Adrenal gland (tissue), 12 donors: ENCODE data around the gene SYNE2. TPM values are rescaled to one million over a fixed set of nuclear protein-coding genes. Genes with fewer than 3 reads are reported as not detected.

Source experiments
- DNase-seq, 7 donors: peaks; one replicate each; pipeline ENCODE4 v3.0.0-alpha.2; 2019 to 2020
- H3K27ac ChIP-seq, 5 donors: fragments of 200-600 bp; sonication (generic) in 4 of 5; 1 replicate in 3 of 5; 2 replicates in 2 of 5; pipeline versions ENCODE4 v1.5.1 to v1.8.0; 2016 to 2020; ENCODE audit warnings: mild to moderate bottlenecking in 1 of 5
- H3K27me3 ChIP-seq: fragments of 200-600 bp; 2 replicates; pipeline ENCODE4 v1.8.0; 2021
- H3K36me3 ChIP-seq, 2 donors: fragments of 200-600 bp; replicated peaks in 1 of 2; 1 replicate in 1 of 2; 2 replicates in 1 of 2; pipeline versions ENCODE4 v1.5.1 to v1.8.0; 2018 to 2022
- H3K4me1 ChIP-seq, 2 donors: fragments of 200-600 bp; replicated peaks in 1 of 2; 1 replicate in 1 of 2; 2 replicates in 1 of 2; pipeline versions ENCODE4 v1.5.1 to v1.8.0; 2018 to 2021
- H3K4me3 ChIP-seq, 4 donors: fragments of 200-600 bp; sonication (generic) in 3 of 4; one replicate each; pipeline ENCODE4 v1.5.1; 2016 to 2018
- H3K9me3 ChIP-seq, 3 donors: fragments of 200-600 bp; sonication (generic) in 1 of 3; replicated peaks in 1 of 3; 1 replicate in 2 of 3; 2 replicates in 1 of 3; pipeline versions ENCODE4 v1.5.1 to v1.8.0; 2016 to 2021
- POLR2A ChIP-seq, 2 donors: fragments of 450-650 bp; IDR thresholded peaks; one replicate each; pipeline ENCODE4 v1.6.1; 2017; ENCODE audit warnings: antibody characterized with exemption in 2 of 2, mild to moderate bottlenecking in 2 of 2, moderate library complexity in 1 of 2
- WGBS, 4 donors: extraction: QIAGEN DNeasy Blood & Tissue Kit in 2 of 4; methylation state at CpG; one replicate each; pipeline versions ENCODE4 v1.1.5 to v1.1.7; 2013 to 2017; 5-methylcytosine and 5-hydroxymethylcytosine counted together
- intact Hi-C, 2 donors: fragments of 100-400 bp; cut with DNase I; formaldehyde crosslinking; loops; one replicate each; pipeline versions ENCODE4 v1.14.1 to v1.15.0; 2022 to 2023
- polyA plus RNA-seq, 3 donors: library from polyadenylated mRNA; stranded (reverse); fragments of 200-250 nt in 2 of 3; fragments of 350-450 nt in 1 of 3; fragmentation: Illumina TruSeq in 1 of 3; extraction: RNeasy Lipid Tissue Mini Kit (QIAGEN cat#74804) in 1 of 3; gene quantifications; one replicate each; pipeline ENCODE4 v1.2.3, GENCODE V29; 2013 to 2014
- total RNA-seq, 9 donors: library from RNA; depleted of rRNA in 4 of 9; stranded (reverse); fragments of >200 nt in 4 of 9; fragments of 120-200 nt in 1 of 9; fragmentation: NEBNext Ultra II Directional in 1 of 9; extraction: Animal tissue kit (Norgen Biotek cat#: 25700) in 1 of 9; gene quantifications; one replicate each; pipeline versions ENCODE4 v1.1.0 to v1.2.4, GENCODE V29; 2013 to 2023
- TF ChIP-seq, protein P1 (sequence below), 6 experiments: fragments of 450-650 bp in 4 of 6; fragments of 200-600 bp in 2 of 6; sonication (generic) in 1 of 6; IDR thresholded peaks; 1 replicate in 5 of 6; 2 replicates in 1 of 6; pipeline versions ENCODE4 v1.5.1 to v1.8.0; 2016 to 2021; ENCODE audit warnings: antibody characterized with exemption in 6 of 6, mild to moderate bottlenecking in 2 of 6, moderate library complexity in 1 of 6
- donor health status: healthy with polysubstance abuse.
- donor health status: Bipolar disorder and iron deficiency.
- donor health status: DM: yes; HTN: yes; CAD: no.
- donor health status: DM: no; HTN: no; CAD: no.
- donor health status: DM: no; HTN: no; CAD: no.
- donor health status: DM: yes; HTN: yes; CAD: no.

SYNE2 gene
- total and polyA plus RNA-seq, 12 donors: 21.4 to 140 (median 56.1) TPM

DNA sequence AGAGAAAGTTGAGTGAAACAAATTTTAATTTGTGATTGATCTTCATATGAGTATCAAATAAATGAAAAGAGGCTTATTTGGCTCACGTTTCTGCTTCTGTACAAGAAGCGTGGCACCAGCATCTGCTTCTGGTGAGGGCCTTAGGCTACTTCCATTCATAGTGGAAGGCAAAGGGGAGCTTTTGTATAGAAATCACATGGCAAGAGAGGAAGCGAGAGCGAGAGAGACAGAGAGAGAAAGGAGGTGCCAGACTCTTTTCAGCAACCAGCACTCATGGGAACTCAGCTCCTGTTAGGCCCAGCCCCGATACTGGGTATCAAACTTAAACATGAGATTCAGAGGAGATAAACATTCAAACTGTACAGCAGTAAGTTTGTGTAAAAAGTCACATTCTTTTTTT is 121.4 kb downstream of the SYNE2 start:
- Histone ChIP-seq H3K9me3 (no peaks in the 10 kb centered on the region), H3K36me3 (no peaks in the 10 kb centered on the region), H3K27me3 (no peaks in the 10 kb centered on the region), H3K27ac (no peak overlapping the region), H3K4me1 (no peaks in the 10 kb centered on the region), H3K4me3 (no peak overlapping the region)
- no peak for DNase-seq
- 93 to 97% (median 93%) methylated on average over 5 of the region's 5 CpGs for WGBS, 4 donors
- TF ChIP-seq, protein P1, sequence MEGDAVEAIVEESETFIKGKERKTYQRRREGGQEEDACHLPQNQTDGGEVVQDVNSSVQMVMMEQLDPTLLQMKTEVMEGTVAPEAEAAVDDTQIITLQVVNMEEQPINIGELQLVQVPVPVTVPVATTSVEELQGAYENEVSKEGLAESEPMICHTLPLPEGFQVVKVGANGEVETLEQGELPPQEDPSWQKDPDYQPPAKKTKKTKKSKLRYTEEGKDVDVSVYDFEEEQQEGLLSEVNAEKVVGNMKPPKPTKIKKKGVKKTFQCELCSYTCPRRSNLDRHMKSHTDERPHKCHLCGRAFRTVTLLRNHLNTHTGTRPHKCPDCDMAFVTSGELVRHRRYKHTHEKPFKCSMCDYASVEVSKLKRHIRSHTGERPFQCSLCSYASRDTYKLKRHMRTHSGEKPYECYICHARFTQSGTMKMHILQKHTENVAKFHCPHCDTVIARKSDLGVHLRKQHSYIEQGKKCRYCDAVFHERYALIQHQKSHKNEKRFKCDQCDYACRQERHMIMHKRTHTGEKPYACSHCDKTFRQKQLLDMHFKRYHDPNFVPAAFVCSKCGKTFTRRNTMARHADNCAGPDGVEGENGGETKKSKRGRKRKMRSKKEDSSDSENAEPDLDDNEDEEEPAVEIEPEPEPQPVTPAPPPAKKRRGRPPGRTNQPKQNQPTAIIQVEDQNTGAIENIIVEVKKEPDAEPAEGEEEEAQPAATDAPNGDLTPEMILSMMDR (IDR thresholded peaks at IDR 0.05): no peak
- no peak for TF ChIP-seq POLR2A (IDR thresholded peaks at IDR 0.05)
- intact Hi-C loops: no loop called here

DNA sequence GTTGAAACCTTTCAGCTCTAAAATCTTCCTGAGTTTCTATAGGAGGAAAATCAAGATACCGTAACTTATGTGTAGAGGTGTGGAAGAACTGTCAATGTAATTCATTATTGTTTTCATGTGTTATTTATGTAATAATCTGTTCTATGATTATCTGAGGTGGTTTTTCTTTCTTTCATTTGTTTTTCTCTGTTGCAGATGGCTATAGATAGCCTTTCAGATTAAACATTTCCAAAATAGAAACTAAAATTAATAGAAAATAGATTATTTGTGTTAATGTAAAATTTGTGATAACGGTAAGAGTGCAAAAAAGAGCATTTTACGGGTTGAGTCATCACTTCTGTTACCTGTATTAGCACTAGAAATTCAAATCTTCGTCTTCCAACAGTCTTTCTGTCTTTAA is 128.8 kb downstream of the SYNE2 start:
- H3K4me1 ChIP-seq: no peaks in the 10 kb centered on the region
- H3K4me3 ChIP-seq: no peak overlapping the region
- no peak for TF ChIP-seq POLR2A (IDR thresholded peaks at IDR 0.05)
- TF ChIP-seq, protein P1 (IDR thresholded peaks at IDR 0.05): no peak
- no peaks in the 10 kb centered on the region for H3K27me3 ChIP-seq
- intact Hi-C loops: no loop called here
- no peak for DNase-seq
- H3K36me3 ChIP-seq: no peaks in the 10 kb centered on the region
- H3K9me3 ChIP-seq: no peaks in the 10 kb centered on the region
- no peak overlapping the region for H3K27ac ChIP-seq
- WGBS, 4 donors: 95 to 98% (median 97%) methylated on average over 4 of the region's 4 CpGs

DNA sequence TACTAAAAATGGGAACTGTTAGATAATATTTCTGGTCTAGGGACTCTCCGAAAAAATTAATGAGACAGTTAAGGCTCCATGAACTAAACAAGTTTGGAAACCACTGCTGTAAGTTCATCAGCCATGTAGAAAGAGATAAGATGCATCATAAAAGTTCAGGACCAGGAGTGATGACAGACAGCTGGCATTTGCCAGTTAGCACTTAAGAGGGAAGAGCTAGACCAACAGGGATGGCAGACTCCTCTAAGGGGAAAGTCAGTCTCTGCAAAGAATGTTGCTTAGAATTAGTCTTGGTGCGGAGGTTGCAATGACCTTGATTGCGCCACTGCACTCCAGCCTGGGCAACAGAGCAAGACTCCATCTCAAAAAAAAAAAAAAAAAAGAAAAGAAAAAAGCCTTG is 129.4 kb downstream of the SYNE2 start:
- intact Hi-C loops: no loop called here
- Histone ChIP-seq H3K9me3 (no peaks in the 10 kb centered on the region), H3K27me3 (no peaks in the 10 kb centered on the region), H3K4me3 (no peak overlapping the region), H3K36me3 (no peaks in the 10 kb centered on the region), H3K4me1 (no peaks in the 10 kb centered on the region), H3K27ac (no peak overlapping the region)
- no peak for DNase-seq
- TF ChIP-seq POLR2A (IDR thresholded peaks at IDR 0.05): no peak
- TF ChIP-seq, protein P1 (IDR thresholded peaks at IDR 0.05): no peak
- 94 to 98% (median 97%) methylated on average over 3 of the region's 3 CpGs for WGBS, 4 donors

DNA sequence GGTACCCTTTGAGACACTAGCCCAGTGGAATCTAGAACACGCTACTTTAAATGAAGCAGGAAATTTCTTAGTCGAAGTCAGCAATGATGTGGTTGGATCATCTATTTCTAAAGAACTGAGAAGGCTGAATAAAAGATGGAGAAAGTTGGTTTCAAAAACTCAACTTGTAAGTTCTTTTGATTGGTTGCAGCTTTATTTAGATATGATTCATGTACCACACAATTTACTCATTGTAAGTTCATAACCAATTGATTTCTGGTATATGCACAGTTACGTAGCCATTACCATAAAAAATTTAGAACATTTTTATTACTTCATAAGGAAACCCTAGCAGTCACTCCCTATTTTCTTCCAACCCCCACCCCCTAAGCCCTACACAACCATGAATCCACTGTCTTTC is 129.8 kb downstream of the SYNE2 start:
- no peaks in the 10 kb centered on the region for H3K4me1 ChIP-seq
- H3K36me3 ChIP-seq: no peaks in the 10 kb centered on the region
- H3K27me3 ChIP-seq: no peaks in the 10 kb centered on the region
- TF ChIP-seq POLR2A (IDR thresholded peaks at IDR 0.05): no peak
- TF ChIP-seq, protein P1 (IDR thresholded peaks at IDR 0.05): no peak
- H3K27ac ChIP-seq: no peak overlapping the region
- H3K9me3 ChIP-seq: no peaks in the 10 kb centered on the region
- H3K4me3 ChIP-seq: no peak overlapping the region
- intact Hi-C loops: no loop called here
- 94 to 98% (median 95%) methylated on average over 3 of the region's 3 CpGs for WGBS, 4 donors
- no peak for DNase-seq
